Stimulated activated CD4-positive, alpha-beta T cell treated with anti-CD3 and anti-CD28 coated beads, Interleukin-2, amount 100 ng/mL, for 4 hours (primary cell): Measurements from ENCODE around the gene TSPAN11.
"Not testable (repeated sequence)": the region's sequence is repeated elsewhere in the genome, so short reads cannot be mapped to it uniquely, and the experiment has no call there.

Experiments
- DNase-seq: peaks from one replicate; pipeline ENCODE4 v3.0.0-alpha.2; 2020; ENCODE audit warnings: low read depth

Gene TSPAN11

DNA sequence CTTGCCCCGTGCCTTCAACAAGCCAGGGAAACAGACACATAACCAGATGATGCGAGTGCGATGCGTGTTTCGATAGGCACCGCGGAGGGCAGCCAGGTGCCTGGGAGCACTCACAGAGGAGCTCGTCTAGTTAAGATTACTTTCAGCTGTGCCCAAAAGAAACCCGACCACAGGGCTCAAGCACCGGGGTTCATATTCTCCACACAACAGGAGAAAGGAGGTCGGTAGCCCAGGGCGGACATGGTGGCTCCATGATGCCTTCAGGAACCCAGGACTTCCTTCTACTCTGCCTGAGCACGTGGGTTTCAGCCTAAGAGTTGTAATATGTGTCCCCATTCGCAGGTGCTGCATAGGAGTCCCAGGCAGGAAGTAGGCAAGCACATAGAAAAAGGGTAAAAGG is 93.4 kb downstream of the TSPAN11 start:
- no peak for DNase-seq

DNA sequence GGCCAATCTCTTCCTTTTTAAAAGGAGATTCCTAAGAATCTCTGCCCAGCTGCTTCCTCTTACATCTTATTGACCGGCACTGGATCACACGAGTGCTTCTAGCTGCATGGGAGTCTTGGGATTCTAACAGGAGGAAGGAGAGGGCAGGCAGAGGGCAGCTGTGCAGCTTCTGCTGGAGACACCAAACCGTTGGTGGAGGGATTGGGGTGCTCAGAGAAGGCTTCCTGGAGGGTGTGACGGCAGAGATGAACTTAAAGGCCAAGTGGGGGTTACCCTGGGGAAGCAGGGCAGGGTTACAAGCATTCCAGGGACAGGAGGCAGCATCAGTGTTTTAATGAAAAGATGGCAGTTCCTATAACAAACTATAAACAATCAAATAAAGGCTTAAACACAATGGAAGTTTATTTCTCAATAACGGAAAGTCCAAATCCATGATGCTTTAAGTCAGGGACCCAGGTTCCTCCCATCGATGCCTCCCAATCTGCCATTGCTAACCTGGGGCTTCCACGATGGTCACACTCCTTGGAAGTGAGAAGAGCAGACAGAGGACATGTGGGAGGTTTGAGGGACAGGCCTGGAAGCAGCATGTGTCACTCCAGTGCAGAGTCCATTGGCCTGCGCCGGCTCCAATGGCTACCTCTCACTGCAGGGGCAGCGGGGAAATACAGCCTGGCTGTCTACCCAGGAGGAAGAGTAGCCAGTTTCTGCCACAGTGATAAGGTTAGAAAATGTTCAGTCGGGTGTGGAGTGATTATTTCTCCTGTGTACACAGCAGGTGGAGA is 94.0 kb downstream of the TSPAN11 start:
- DNase-seq, result no peak

DNA sequence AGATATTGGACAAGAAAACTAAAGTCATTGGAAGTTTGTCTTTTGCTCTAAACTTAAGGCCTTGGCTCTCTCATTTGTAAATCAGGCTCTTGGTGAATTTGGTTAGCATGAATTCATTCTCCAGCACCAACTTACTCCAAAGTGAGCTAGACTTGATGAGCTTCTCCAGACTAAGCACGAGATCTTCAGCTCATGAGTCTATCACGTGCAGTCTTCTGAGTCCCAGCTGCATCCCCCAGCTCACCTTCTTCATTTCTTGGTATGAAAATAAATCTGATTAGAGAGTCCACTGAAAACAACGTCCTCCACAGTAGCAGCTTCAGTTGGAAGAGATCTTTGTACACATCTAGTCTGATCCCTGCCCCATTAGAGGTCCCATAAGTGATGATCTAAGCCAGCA is 94.6 kb downstream of the TSPAN11 start:
- no peak for DNase-seq

- DNase-seq, result no peak
These were observed 95.4 kb downstream of the TSPAN11 start for GRCh38 chr12:31021809-31022494.

DNA sequence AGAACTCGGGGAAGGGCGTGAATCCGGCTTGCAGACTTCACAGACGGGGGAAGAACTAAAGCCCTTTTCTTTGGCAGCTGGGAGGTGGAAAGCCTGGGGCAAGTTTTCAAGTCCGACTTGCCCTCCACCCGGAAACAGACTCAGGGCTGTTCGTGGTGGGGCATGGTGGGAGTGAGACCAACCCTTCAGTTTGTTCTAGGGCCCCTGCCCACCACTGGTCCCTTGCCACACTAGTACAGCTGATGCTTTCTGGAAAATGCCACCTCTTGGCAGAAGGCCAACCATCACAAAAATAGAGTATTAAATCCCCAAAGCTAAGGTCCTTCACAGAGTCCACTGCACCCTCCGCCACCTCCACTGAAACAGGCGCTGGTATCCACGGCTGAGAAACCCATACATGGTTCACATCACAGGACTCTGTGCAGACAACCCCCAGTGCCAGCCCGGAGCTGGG is 96.8 kb downstream of the TSPAN11 start:
- DNase-seq, result no peak

GRCh38 chr12:31026202-31026601 is 99.7 kb downstream of the TSPAN11 start:
- no peak for DNase-seq

DNA sequence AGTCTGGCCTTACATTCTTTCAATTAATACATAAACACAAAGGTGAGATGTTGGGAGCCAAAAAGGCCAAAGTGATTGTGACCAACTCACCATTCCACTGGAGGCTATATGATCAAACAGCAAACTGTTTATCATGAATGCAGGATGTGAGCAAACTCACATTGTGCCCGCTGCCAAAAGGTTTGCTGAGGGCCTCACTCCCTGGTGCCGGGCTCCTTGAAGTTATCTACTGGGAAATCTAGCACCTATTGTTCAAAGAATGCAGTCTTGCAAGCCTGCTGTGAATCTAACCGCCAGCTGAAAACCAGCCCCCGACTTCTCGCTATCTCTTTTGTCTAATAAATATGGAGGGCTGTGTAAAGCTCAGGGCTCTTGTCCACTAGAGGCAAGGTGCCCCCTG is 100.5 kb downstream of the TSPAN11 start:
- not testable (repeated sequence) for DNase-seq

GRCh38 chr12:31029468-31029867 is 102.9 kb downstream of the TSPAN11 start:
- DNase-seq, result no peak

DNA sequence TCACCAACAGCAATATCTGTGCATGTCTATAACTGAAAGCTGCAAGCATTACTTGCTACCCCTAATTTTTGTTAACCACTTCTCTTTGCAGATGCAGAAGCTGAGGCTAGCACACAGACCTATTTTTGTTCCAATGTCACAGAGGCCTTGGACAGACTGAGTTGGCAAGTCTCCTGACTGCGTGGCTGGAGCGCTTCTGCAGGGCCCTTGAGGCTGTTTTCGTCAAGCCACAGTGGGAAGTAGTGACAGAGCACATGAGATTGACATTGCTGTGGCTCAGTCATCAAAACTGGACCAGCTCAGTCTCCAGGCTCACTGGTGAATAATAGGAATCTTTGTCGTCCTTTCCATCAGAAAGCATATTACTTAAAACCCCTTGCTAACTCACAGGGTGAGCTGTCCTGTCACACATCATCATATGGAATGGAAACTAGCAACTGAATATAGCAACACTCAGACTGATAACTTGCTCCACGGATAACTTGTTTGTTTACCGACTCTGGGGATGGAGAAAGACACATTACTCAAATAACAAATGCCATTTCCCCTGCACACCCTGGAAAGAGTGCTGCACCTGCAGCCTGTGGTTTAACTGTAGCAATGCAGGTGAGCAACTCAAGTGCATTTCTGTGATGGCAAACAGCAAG is 103.5 kb downstream of the TSPAN11 start:
- DNase-seq, result no peak

DNA sequence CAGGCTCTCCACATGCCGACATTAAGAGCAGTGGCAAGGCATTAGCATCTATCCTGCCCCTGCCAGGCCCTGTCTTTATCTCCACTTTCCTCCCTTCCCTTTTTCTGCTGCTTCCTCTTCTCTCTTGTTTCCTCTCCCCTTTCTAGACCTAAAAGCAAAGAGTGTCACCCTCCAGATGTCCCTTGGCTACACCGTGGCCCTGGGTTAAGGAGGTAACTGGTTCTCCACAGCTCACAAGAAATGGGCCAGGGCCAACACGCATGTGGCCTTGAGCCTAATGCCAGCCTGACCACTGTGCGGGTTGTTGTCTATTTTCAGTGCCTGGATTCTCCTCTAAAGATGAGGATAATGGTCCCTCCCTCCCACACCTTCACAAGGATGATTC is 105.4 kb downstream of the TSPAN11 start:
- no peak for DNase-seq

GRCh38 chr12:31033146-31033545 is 106.6 kb downstream of the TSPAN11 start:
- no peak for DNase-seq

DNA sequence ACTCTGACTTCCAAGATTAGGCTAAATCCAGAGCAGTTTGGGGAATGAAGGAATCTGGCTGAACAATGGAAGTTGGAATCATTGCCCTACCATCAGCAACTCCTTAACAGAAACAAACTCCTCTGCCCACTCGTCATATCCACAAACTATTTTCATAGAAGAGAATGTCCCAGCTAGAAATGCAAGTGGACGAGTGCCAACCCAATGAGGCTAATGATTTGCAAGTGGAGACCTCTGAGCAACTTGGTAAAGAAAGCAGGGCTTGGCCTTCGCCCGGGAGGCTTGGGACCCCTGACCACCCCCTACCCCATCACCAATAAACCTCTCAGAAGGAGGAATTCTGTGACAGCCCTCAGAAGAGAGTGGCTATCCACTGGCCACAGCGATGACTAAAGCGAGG is 107.1 kb downstream of the TSPAN11 start:
- no peak for DNase-seq

DNA sequence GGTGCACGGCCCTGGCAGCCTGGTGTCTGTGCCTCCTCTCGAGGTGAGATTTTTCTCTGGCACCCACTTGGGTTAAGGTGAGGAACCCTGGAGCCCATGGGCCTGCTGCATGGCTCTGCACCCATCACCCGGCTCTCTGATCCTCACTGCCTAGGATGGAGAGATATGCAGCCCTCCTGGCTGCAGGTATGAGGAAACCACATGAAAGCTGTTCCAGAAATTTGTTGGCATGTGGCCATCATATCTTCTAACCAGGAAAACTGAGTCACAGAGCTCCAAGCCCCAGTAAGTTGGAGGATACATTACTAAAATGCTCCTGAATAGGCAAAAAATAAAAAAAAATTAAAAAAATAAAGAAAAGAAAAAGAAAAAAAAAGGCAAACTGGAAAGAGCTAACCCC is 107.8 kb downstream of the TSPAN11 start:
- no peak for DNase-seq

DNA sequence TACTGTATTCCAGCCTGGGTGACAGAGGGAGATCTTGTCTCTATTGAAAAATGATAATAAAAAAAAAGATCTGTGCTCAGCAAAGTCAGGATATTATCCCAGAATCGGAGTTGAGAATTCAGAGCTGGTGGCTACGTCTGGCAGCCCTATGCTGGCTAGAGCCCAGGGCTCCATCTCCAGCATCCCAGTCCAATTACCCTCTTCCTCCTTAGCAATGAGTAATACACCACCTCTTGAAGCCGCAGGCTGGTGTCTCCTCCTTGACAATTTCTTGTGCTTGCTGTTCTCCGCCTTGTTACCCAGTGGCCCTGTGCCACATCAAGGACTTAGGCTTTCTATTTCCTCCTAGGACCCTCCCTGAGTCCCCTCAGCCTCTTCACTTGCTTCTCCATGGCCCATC is 108.7 kb downstream of the TSPAN11 start:
- no peak for DNase-seq

- no peak for DNase-seq
These were observed 109.6 kb downstream of the TSPAN11 start for GRCh38 chr12:31035967-31036665.

GRCh38 chr12:31037028-31037427 is 110.5 kb downstream of the TSPAN11 start:
- no peak for DNase-seq

DNA sequence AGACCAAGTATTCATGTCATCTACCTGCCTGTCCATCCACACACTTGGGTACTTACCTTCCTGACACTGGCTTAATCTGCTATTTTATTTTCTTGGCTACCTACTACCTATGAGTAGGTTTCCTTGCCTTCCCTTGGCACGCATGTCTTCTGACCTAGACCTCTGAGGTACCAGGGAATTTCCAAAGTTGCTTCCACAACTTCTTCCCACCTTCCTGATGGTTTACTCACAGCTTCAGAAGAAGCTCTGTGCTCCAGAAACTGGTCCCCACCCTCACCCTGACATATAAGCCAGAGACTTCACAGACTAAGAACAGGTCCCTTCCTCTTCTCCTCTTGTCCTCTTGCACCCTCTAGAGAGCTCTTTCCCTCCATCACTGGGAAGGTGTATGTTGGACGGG is 111.4 kb downstream of the TSPAN11 start:
- no peak for DNase-seq

DNA sequence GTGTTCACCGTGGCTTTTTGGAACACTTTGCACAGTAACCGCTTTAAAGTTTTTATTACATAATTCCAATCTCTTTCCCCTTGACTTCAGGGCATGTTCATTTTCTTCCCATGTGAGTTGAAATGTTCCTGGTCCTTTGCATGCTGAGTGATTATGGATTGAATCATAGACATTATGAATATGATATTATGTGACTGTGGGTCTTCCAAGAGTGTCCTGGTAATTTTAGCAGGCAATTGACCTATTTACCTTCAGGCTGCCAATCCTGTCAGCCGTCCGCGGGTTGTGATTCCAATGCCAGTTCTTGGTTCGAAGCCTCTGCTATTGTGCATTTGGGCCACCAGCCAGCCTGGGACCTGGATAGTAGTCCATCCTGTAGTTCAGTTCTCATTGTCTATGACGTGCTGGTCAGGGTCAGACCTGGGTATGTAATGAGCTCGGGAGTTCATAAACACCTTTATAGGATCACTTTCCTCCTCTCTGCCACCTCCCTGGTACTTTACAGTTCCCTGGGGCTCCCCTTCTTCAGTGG is 114.6 kb downstream of the TSPAN11 start:
- DNase-seq, result no peak
